AG10803 (cell line): ENCODE results near the gene CCDC177.
A peak's percentile ranks its signal among the peaks of the same experiment; 100 is the strongest.

Experiments used
- DNase-seq: peaks from one replicate; pipeline ENCODE4 v3.0.0; 2010; ENCODE audit warnings: low read depth
- H3K4me3 ChIP-seq: 2 replicates; pipeline ENCODE4 v1.5.1; 2011; ENCODE audit warnings: mild to moderate bottlenecking, low read length, control low read depth
- TF ChIP-seq, protein P1 (sequence below): conservative IDR thresholded peaks from 2 replicates; pipeline ENCODE4 v1.5.1; 2011; ENCODE audit warnings: mild to moderate bottlenecking, low read length, control low read depth, inconsistent platforms

CCDC177 gene

DNA sequence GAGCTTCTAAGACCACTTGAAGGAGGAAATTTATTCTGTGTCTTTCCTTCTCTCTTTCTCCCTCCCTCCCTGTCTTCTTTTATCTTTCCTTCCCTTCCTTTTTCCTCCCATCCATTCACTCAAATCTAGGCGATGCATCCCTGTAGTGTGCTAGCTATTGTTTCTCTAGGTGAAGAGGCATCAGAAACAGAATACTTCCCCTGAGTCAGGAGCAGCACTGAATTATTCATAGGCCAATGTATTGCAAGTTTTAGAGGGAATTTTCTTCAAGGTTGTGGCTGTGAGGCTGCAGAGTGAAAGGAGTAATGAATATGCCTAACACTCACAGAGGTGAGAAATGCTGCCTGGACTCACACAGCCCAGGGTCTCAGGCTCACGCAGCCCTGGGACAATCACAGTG is 23.2 kb downstream of the CCDC177 start:
- DNase-seq, result no peak
- TF ChIP-seq, protein P1, sequence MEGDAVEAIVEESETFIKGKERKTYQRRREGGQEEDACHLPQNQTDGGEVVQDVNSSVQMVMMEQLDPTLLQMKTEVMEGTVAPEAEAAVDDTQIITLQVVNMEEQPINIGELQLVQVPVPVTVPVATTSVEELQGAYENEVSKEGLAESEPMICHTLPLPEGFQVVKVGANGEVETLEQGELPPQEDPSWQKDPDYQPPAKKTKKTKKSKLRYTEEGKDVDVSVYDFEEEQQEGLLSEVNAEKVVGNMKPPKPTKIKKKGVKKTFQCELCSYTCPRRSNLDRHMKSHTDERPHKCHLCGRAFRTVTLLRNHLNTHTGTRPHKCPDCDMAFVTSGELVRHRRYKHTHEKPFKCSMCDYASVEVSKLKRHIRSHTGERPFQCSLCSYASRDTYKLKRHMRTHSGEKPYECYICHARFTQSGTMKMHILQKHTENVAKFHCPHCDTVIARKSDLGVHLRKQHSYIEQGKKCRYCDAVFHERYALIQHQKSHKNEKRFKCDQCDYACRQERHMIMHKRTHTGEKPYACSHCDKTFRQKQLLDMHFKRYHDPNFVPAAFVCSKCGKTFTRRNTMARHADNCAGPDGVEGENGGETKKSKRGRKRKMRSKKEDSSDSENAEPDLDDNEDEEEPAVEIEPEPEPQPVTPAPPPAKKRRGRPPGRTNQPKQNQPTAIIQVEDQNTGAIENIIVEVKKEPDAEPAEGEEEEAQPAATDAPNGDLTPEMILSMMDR, result no peak
- H3K4me3 ChIP-seq, result no peak overlapping the region

GRCh38 chr14:69548566-69548965 is 26.1 kb downstream of the CCDC177 start:
- no peak for DNase-seq
- TF ChIP-seq, protein P1, result no peak
- no peak overlapping the region for H3K4me3 ChIP-seq

DNA sequence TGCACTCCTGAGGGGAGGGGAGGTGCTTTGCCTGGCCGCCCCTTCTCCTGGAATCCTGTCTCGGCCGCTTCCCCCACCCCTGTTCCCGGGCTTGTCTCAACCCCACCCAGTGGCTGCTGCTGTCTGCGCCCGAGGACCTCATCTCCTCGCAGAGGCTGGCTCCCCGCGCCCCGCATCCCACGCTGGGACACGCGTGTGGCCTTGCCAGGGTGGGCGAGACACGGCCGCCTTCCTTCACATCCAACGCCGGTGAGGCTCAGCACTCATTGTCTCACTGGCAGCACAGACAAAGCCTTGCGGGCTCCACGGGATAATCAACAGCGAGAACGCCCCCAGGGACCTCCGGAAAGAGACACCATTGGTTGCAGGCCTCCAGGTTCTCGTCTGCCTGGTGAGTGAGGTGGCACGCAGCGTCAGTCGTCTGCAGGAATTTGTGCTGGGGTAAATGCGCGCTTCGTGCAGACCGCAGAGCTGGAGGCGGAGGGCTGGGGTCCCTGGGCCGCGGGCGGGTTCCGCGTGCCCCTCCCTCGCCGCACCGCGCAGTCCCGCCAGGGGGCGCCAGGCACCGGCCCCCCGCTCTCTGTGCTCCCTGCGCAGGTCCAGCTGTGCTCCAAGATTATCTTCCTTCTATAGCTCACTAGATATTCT is 26.8 kb downstream of the CCDC177 start:
- DNase-seq, result no peak
- TF ChIP-seq, protein P1, result peak; percentile 35; the same call in 1 of the 2 replicates
- H3K4me3 ChIP-seq, result no peak overlapping the region

- no peak overlapping the region for H3K4me3 ChIP-seq
- DNase-seq, result peak; percentile 90
- TF ChIP-seq, protein P1, result no peak
These were observed 31.1 kb downstream of the CCDC177 start for GRCh38 chr14:69543341-69544115.

- DNase-seq, result no peak
- TF ChIP-seq, protein P1, result no peak
- H3K4me3 ChIP-seq, result no peak overlapping the region
These were observed 32.4 kb downstream of the CCDC177 start for GRCh38 chr14:69542311-69542710.

- H3K4me3 ChIP-seq, result no peak overlapping the region
- TF ChIP-seq, protein P1, result no peak
- DNase-seq, result no peak
These were observed 33.9 kb downstream of the CCDC177 start for GRCh38 chr14:69540654-69541335.
